Measurements from ENCODE around the gene MAPKBP1.

The MAPKBP1 gene

DNA sequence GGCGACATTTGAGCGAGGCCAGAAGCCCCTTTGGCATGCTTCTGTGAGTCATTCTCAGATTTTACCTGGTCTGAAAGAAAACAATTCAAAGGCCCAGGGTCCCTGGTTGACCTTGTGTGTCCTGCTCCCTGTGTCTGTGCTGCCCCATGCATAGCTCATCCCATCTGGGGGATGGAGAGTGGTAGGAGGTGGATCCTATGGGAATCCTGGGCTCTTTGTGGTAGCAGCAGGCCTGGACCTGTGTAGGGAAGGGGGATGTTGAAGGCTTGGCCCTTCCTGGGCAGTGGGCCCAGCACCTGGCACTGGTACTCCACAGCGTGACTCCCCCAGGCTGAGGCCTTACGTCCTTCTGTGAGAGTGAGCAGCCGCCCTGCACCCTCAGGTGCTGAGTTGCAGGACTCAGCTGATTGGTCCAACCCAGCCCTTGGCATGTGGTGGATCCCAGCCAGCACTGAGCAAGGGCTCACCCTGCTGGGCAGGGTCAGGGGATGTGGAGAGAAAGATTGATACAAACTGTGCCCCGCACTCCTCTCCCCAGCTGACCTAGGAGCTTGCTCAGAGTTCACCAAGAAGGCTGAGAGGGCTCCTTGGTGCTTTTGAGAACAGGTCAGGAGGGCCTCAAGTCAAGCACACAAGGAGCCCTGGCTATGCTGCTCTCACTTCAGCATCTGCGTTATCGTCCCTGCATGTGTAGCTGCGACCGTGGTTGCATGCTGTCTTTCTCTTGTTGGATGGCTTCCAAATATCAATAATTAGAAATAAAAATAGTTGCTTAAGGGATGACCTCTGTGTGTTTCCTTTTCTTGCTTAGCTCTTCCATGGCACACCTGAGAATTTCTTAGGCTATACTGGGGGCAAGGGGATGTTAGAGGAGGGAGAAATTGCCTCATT is 32.3 kb downstream of the MAPKBP1 start:
- DNase-seq = no peak

DNA sequence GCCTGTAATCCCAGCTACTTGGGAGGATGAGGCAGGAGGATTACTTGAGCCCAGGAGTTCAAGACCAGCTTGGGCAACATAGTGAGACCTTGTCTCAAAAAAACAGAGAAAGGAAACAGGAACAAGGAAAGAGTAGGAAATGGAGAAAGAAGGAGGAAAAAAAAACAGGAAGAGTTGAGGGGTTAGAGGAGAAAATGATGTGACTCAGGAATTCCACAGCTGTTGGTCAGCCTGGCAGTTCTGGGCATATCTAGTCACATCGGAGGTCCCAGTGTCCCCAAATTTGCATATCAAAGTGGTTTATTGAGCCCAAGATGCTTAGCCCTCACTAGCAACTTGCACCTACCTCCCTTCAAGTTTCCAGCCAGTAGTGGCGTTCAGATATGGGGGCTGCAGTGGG is 34.8 kb downstream of the MAPKBP1 start:
- no peak for DNase-seq

- no peak for DNase-seq
Measured at GRCh38 chr15:41809526-41810220, 35.4 kb downstream of the MAPKBP1 start.

GRCh38 chr15:41810651-41811431 is 36.6 kb downstream of the MAPKBP1 start:
- no peak for DNase-seq

GRCh38 chr15:41811432-41812195 is 37.3 kb downstream of the MAPKBP1 start:
- DNase-seq = peak; percentile 80

- DNase-seq = no peak
Measured at GRCh38 chr15:41812820-41813375, 38.6 kb downstream of the MAPKBP1 start.

GRCh38 chr15:41813426-41813825 is 39.1 kb downstream of the MAPKBP1 start:
- DNase-seq = no peak

- DNase-seq = no peak
Measured at GRCh38 chr15:41814534-41814933, 40.2 kb downstream of the MAPKBP1 start.

DNA sequence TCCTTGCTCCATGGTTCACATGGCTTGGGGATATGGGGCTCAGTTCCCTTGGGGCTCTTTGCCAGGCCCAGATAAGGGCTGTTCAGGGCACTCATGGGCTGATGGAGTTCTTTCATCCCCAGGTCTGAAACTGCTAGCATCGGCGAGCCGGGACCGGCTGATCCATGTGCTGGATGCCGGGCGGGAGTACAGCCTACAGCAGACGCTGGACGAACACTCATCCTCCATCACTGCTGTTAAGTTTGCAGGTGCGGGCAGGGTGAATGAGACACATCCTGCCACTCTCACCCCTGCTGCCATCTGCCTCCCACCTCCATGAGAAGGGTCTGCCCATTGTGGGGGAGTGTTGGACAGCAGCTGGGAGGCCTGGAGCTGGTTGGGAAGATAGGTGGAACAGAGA is 42.5 kb downstream of the MAPKBP1 start:
- DNase-seq = no peak

- DNase-seq = no peak
Measured at GRCh38 chr15:41817327-41817726, 43.0 kb downstream of the MAPKBP1 start.

GRCh38 chr15:41817781-41818180 is 43.5 kb downstream of the MAPKBP1 start:
- DNase-seq = no peak

DNA sequence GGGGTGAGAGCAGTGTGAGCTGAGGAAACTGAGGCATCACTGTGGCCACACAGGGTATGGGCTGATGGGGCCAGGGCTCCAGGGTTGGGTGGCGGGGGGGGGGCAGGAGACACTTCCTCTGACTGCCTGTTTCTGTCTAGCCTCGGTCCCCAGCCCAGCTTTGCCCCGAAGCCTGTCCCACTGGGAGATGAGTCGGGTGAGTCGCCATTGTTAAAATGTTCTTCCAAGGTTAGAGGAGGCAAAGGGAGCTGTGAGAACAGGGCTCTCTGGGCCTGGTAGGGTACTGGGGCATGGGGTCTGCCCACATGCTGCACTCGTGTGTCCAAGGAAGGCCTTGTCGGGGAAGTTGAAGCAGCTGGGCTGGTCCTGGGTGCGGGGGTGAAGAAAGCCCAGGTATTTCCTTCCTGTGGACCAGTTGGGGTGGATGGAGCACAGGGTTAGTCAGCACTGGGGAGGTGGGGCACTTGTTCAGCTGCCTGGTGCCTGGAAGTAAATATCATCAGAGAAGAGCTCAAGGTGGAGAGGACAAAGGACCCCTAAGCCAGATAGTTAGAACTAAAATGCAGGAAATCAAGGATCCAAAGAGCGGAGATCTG is 45.3 kb downstream of the MAPKBP1 start:
- DNase-seq = no peak

- DNase-seq = no peak
Measured at GRCh38 chr15:41820791-41821423, 46.6 kb downstream of the MAPKBP1 start.

- no peak for DNase-seq
Measured at GRCh38 chr15:41821831-41822230, 47.5 kb downstream of the MAPKBP1 start.

DNA sequence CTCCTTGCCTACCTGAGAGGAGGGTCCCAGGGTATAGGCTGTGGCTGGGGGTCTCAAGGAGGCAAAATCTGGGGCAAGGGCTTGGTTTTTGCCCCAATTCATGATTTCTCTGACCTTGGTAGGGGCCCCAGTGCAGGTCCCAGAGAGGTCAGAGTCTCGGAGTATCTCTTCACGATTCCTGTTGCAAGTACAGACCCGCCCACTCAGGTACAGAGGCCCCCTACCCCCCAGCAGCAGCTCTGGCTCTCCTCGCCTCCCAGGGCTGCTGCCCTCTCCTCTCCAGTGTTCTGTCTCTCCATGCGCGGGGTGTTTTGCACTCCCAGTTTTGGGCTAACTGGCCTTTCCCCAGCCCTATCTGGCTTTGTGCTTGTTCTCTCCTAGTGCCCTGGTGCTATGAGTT is 48.2 kb downstream of the MAPKBP1 start:
- no peak for DNase-seq

- DNase-seq = no peak
Measured at GRCh38 chr15:41822957-41823356, 48.7 kb downstream of the MAPKBP1 start.

DNA sequence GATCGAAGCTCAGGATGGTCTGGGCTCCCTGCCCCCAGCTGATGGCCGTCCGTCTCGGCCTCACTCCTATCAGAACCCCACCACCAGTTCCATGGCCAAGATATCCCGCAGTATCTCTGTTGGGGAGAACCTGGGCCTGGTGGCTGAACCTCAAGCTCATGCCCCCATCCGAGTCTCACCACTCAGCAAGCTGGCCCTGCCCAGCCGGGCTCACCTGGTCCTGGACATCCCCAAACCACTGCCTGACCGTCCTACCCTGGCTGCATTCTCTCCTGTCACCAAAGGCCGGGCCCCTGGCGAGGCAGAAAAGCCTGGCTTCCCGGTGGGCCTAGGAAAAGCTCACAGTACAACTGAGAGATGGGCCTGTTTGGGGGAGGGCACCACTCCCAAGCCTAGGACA is 49.2 kb downstream of the MAPKBP1 start:
- DNase-seq = no peak

- DNase-seq = no peak
Measured at GRCh38 chr15:41824062-41824745, 49.9 kb downstream of the MAPKBP1 start.

DNA sequence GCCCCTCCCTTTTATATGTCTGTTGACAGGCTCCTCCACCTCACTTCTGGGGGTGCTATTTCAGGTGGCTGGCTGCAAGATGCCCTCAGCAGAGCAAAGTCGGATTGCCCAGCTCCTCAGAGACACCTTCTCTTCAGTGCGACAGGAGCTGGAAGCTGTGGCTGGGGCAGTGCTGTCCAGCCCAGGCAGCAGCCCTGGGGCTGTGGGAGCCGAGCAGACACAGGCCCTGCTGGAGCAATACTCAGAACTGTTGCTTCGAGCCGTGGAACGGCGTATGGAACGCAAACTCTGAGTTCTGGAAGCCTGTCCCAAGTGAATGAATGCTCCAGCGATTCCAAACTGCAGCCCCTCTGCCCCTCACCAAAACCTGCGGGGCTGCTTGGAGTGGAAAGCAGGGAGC is 50.9 kb downstream of the MAPKBP1 start:
- no peak for DNase-seq

- DNase-seq = no peak
Measured at GRCh38 chr15:41825572-41826535, 51.6 kb downstream of the MAPKBP1 start.

Data from fibroblast of upper back skin (primary cell).